ENCODE data around the gene RAP1A.

DNA sequence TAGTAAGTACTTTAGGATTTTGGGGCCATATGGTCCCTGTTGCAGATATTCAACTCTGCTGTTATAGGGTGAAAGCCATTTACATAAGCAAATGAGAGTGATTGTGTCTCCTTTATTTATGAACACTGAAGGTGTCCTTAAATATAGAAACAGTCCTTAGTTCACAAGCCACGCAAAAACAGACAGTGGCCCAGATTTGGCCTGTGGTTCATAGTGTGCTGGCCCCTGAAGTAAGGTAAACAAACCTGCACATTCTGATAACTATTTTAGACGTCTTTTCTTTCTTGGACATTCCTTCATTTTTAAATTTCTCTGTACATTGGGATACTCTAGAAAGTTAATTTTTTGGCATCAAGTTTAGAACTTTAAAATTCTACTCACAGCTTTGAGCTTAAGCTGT is 23.5 kb downstream of the RAP1A start:
- TF ChIP-seq, protein P1, sequence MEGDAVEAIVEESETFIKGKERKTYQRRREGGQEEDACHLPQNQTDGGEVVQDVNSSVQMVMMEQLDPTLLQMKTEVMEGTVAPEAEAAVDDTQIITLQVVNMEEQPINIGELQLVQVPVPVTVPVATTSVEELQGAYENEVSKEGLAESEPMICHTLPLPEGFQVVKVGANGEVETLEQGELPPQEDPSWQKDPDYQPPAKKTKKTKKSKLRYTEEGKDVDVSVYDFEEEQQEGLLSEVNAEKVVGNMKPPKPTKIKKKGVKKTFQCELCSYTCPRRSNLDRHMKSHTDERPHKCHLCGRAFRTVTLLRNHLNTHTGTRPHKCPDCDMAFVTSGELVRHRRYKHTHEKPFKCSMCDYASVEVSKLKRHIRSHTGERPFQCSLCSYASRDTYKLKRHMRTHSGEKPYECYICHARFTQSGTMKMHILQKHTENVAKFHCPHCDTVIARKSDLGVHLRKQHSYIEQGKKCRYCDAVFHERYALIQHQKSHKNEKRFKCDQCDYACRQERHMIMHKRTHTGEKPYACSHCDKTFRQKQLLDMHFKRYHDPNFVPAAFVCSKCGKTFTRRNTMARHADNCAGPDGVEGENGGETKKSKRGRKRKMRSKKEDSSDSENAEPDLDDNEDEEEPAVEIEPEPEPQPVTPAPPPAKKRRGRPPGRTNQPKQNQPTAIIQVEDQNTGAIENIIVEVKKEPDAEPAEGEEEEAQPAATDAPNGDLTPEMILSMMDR (IDR thresholded peaks at IDR 0.05; ENCODE audit: borderline replicate concordance, extremely low read depth, low read length, poor library complexity, severe bottlenecking): no peak
- TF ChIP-seq EZH2 (IDR thresholded peaks at IDR 0.05; ENCODE audit: borderline replicate concordance, low read depth, low read length, severe bottlenecking): no peak

All from DND-41 (cell line).